Activated CD8-positive, alpha-beta memory T cell treated with anti-CD3 and anti-CD28 coated beads for 48 hours (primary cell): ENCODE measurements around the gene NPS.

ENCODE experiments used
- DNase-seq, 3 experiments: peaks; one replicate each; pipeline ENCODE4 v3.0.0-alpha.2; 2020; ENCODE audit warnings: low read depth in 2 of 3, low spot score in 2 of 3

The NPS gene

DNA sequence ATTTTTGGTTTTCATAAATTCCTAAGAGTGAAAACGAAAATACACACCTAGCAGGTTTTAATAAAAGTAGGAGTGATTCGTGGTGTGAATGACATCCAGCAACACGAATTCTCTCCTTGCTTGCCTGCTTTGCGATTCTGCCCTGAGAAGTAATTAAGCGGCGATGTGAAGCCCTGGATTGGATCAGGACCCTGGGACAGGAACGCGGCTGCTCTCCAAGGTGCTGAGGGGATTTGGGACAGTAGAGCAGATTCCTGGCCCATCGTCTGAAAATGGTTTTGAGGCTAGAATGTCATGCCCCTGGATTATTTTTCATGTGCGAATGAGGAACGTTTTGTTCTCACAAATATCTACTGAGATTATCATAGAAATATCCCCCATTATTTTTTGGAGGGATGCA lies 7.8 kb downstream of the NPS start:
- no peak for DNase-seq

DNA sequence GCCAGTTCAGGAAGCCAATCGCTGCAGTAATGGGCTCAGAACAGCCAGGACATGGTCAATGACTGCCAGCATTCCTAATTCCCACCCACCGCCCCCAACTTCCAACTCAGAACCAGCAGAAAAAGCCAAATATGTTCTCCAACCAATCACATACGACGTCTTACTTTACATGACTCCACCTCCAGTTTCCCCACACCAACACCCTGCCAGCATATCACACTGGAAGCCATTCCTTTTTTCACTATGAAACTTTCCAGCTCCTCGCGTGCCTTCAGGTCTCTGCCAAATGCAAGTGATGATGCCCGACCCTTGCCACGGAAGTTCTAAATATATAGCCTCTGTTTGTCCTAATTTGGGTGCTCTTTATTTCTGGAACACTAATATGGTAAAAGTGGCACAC lies 12.5 kb downstream of the NPS start:
- no peak for DNase-seq

DNA sequence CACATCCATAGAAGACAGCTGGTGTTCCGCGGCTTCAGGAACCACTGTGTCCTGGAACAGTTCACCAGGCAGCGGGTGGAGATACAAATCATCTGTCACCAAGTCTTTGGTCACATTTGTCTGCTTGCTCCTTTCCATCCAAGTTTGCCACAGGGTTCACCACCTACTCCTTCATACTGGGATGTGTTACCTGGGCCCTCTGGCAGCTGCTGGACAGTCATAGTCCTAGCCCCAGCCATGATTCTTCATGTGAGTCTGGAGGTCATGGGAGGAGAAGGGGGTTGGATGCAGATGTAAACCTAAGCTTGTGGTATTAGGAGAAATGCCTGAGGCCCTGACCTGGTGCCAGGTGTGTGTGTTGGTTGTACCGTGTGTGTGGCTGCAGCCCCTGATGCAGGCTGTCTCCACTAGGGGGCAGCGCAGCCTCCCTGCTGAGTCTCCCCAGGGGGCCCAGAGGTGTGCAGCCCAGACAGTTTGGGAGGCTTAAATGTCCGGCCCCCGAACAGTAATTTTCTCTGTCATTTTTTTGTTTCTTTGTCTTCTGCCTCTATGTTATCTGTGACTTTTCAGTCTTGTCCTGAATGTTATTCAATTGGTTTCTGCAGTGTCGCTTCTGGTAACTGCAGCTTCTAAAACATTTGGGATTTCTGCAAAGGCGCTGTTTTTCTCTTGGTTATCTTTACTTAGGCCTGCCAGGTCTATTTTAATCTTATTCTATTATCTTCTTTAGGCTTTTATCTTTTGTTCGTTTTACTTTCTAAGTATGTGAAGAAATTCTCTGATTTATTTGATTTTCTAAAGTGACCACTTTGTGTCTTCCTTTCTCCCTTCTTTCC lies 14.8 kb downstream of the NPS start:
- peak in 2 of 3 experiments; percentile 1 to 9 for DNase-seq

DNA sequence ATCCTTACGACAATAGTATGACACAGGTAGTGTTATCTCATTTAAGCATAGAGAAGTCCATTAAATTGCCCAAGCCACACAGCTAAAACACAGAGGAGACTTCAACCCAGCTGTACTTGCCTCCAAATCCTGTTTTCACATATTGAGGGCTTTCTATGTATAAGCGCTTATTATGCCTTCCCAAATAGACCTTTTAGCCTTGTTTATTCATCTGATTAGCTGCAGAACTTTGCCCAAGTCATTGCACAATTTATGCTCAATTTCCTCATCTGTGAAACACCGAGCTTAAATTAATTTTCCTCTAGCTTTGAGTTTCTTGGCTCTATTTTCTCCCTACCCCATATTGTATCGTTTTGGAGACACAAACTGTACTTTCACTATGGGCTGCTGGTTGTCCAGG lies 15.5 kb downstream of the NPS start:
- DNase-seq = no peak

DNA sequence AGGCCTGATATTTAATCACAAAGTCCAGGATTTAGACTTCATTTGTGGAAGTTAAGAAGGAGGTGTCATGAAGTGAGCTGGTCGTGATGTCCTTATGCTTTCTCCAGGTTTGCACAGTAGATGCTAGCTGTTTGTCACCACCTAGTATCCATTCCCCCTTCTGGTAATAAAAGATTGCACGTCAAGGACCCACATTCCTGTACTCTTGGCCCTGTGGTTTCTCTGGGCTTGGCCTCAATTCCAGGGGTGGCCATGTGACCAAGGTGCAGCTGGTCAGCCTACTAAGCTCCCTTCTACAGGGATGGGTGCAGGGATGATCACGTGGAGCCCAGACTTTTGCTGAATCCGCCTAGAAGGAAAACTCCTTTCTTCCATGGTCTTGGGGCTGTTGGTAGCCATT lies 16.5 kb downstream of the NPS start:
- no peak for DNase-seq

DNA sequence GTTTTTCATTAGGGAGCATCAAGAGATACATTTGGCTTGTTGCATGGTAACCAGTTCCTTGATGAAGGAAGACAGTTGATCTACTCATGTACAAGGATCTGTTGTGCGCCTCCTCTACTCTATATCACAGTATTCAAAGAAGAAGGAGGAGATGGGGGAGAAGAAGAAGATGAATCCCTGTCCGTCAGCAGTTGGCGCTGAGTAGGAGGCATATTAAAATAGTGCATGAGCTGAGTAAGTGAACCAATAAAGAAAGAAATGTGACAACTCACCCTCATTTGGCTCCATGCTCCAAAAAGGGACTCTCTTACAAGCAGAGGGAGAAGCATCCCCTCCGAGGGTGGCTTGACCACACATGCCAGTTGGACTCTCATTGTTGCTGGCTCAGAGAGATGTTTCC lies 20.1 kb downstream of the NPS start:
- no peak for DNase-seq

DNA sequence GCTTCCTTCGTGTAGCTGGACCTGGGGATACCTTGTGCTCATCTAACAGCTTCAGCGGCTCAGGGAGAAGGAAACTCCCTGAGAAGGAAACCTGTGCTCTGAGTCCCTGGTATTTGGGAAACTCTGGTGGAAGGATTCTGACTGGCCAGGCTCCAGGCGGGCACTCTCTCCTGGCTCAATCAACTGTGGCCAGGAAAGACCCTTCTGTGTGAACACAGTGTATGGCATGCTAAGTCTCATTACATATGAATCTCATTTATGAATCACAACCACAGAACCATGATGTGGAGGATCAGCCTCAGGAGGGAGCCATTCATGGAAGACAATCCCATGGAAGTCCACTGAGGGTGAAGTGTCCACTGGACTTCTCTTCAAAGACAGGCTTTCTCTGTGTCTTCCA lies 20.9 kb downstream of the NPS start:
- no peak for DNase-seq

DNA sequence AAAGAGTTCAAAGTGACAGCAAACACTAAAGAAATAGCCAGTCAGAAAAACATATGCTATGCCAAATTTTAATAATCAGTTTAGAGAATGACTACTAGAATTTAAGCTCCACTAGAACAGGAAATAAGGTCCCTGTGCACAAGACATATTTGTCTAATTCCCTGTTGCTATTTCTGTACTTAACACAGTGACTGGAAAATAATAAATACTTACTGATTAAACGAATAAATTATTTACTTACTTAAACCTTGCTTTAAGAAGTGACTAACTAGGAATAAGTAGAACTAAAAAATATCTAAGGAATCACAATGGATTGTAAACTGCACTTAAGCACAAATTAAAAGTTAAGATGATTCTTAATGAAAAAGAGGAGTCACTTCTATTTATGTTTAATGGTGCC lies 22.3 kb downstream of the NPS start:
- DNase-seq = no peak

DNA sequence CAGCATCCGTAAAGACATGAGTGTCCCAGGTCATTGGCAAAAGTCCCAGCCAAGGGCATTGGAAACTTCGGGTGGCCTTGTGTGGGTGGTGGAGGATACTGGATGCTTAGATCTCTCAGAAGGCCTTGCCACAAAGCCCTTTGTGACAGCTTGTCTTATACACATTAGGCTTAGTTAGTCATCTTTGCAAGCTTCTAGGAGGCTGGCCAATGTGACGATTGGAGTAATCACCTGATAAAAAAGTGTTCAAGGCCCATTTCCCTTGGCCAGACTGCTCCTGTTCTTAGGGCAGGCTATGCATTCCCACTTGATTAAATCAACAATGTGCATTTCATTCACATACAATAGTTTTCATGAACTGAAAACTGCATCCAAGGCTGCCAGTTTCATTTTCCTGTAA lies 26.9 kb downstream of the NPS start:
- no peak for DNase-seq

DNA sequence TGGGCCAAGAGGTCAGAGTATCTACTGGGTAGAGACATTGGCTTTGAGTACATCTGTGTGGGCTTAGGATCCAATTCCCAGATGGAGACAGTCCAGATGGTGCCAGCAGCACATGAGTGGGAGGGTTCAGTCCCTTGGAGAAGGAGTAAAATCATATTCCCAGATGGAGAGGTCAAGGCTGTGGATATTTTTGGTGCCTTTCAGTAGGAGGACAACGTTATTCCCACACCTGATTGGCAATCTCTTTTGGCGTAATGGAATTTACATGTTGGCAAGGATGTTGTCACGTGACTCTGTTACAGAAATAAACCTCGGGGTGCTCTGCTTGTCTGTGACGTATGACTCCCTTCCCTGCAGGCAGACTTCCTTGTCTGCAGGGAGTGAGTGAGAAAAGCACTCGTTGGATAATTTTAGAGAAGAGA lies 27.6 kb downstream of the NPS start:
- no peak for DNase-seq

DNA sequence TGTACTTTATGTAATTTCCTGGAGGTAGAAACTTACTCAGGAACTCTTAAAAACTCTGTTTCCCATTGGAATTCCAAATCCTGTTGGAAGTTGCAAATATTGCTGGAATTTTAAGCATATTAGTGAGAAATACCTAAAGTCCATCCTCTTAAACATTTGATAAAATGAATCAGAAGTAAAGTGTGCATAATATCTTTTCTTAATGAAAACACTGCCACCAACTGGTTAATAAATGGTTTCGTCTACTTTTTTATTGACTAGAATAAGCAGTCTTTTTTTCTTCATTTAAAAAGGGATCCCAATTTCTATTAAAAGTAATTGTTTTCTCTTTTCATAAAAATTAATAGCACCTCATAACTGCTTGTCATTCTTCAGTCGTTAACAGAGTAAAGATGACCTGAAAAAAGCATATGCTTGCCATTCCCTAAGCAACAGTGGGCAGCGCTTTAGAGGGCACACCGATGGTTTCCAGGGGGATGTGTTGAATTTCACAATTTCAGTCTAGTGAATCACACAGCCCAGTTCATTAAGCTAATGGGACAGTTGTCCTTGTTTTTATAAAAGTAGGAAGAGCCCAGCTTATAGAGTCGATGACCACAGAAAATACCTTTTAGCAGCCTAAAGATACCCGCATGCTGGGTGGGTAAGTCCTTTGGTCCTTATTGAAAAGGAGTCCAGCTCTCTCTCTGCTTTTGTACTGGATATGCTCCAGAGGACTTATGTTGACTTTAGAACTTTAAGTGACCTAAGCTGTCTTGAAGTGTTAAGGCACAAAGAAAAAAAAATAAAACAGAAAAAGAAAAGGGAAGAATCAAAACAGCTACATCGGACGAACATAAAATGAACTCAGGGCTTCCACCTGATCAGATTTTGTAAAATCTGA lies 28.5 kb downstream of the NPS start:
- DNase-seq = no peak

DNA sequence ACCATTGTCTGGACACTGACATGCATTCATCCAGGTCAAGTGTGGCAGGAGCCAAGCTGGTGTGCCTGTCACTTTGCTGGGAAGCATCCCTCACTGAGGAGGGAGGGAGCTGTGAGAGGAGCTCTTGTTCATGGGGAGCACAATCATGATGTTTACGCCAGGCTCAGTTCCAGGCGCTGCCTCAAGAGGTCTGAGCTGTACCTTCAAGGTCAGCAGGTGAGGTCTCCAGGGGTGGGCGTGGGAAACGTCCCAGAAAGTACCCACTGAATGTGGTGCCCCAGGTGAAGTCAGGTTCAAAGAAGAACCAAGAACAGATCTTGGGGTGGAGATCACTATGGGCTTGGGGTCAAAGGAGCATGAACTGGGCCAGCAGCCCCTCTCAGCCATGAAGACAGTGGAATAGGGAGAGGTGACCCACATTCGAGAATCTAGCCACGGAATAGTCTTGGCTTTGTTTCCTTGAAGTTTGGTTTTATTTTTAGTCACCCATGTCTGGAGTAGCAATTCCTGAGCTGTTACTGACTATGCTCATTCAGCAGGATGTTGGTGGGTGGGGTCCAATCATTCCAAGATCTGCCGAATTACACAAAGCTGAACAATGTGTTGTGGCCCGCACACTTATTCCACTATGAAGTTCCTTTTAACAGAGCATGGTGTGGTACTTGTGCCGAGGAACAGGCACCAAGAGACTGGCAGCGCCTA lies 29.3 kb downstream of the NPS start:
- DNase-seq = no peak

DNA sequence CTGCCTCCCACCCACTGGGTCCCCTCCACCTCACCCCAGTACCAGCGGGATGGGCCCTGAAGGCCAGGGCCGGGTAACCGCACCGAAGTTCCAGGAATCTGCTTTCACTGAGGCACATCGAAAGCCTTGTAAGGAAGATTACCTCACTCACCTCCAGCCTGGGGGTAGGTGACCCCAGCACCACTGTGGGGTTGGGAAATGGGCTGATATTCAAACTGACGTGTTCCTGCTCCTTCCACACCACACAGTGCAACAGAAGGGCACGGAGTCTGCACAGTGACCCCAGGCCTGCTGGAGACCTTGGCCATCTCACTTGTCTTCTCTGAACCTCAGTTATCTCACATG lies 29.8 kb downstream of the NPS start:
- no peak for DNase-seq

DNA sequence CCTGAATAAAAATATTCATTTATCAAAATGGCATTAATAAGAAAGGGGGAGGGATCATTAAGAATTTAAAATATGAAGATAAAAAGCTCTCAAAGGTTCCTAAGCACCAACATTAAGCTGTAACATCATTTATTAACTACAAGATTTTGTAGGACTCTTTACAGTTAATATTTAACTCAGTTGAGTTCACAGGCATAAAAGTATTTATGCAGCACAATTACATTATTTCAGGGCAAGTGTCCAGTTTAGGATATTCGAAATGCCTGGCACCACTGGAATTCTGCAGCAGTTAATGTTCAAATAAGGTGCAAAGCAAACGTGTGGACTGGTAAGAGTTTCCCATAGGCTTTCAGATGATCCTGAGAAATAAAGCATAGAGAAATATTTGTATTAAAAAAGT lies 30.5 kb downstream of the NPS start:
- DNase-seq = no peak

DNA sequence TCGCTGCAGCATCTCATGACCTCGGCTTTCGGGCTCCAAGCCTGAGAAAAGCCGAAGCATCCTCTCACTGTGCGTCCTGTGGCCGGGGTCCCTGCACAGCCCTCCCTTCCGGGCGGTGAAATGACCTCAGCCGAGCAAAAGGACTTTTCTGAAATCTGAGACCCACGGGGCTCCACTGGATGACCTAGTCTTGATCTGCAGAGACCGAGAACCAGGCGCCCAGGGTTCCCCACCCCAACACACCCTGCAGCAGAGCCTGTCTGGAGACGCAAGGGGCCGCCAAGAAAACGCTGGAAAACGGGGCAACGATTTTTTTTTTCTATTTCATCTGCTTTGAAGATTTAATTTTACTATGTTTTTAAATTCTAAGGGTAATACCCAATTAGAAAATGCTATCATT lies 31.7 kb downstream of the NPS start:
- no peak for DNase-seq

DNA sequence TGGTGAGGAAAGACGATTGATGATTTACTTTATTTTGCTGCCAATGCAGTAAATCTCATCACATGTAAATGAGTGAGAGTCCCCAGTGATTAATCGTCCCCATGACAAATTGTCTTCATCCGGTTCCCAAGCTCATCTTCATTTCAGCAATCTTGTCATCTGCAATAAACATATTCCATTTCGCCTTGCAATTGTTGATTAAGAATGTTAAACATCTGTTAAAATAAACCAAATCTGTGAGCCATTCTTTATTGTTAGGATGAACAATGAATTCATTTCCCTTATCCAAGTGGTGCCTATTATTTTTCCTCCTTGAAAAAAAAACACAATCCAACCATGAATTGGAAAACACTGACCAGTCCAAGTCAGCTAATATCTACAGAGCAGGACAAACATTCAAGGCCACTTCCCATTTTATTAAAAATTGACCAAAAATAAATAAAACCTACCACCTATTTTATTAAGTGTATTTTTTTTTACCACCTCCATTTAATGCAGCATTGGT lies 36.5 kb downstream of the NPS start:
- no peak for DNase-seq

DNA sequence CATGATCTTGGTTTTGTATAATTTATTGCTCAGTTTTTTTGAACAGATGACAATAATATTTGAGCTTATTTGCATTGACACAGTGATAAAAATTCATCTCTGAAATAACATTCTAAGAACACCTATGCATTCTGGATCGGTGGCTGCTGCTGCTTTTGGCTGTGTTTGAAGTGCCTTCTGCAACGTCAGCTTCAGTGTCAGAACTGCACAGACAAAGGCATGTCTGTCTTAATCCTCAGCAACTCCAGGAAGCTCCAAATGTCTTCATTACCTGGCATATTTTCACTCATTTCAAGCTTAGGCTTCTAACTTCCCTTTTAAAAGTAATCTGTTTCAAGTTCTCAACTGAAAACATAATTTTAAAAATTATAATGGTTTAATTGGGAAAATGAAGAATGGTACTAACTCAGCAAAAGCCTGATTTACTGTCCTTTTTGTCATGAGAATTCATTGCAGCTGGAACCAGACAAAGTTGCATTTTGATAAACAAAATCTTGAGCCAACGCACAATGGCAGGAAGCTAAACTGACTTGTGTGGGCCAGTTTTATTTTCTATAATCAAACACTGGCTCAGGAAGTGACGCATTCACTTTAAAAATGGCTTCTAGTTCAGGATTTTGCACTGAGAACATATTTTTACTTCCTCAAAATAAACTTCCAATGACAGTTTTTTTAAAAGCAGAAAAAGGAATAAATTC lies 38.7 kb downstream of the NPS start:
- no peak for DNase-seq

DNA sequence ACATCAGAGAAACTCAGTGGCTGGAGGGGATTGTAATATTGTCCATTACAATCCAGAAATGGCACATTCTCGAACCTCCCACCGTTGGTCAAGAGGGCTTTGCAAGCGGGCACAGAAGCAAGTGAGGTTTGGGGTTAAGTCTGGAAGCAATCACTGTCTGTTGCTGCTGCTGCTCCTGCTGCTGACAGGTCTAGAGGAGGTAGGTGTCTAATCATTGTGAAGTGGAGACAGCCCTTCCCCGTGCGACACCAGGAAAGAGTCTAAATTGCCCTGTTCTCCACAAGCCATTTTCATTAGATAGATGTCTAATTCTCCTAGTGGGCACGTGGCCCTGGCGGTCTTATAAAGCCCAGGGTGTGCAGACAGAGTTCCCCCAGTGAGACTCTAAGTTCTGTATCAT lies 43.5 kb downstream of the NPS start:
- DNase-seq = no peak

DNA sequence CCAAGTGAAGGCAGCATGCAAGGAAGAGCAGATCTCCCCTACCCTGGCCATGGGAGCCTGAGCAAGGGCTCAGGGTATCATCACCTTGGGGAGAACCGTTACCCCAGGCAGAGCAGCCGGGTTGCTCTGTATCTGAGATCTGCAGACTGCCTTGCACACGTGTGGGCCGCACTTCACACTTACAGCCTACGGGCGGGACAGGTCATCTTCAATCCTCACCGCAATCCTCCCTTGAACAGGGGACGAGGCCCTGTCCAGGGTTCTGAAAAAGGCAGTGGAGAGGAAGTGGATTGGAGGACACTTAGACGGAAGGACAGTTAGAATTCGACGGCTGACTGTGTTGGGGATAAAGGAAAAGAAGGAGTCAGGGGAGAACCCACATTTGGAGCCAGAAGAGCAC lies 51.4 kb downstream of the NPS start:
- DNase-seq = no peak
